ENCODE measurements around the gene ACSBG1.

Gene ACSBG1

GRCh38 chr15:78272316-78272715 is 38.0 kb upstream of the ACSBG1 start:
- no peak for DNase-seq (ENCODE audit: low read depth)
- no peak for TF ChIP-seq CTCF (IDR thresholded peaks at IDR 0.05; ENCODE audit: low read depth, low read length, missing control alignments)
- no peak overlapping the region for H3K4me3 ChIP-seq (ENCODE audit: low read depth, low read length)

GRCh38 chr15:78266806-78267205 is 32.4 kb upstream of the ACSBG1 start:
- no peak for DNase-seq (ENCODE audit: low read depth)
- H3K4me3 ChIP-seq (ENCODE audit: low read depth, low read length): no peak overlapping the region
- no peak for TF ChIP-seq CTCF (IDR thresholded peaks at IDR 0.05; ENCODE audit: low read depth, low read length, missing control alignments)

- no peak overlapping the region for H3K4me3 ChIP-seq (ENCODE audit: low read depth, low read length)
- no peak for TF ChIP-seq CTCF (IDR thresholded peaks at IDR 0.05; ENCODE audit: low read depth, low read length, missing control alignments)
- no peak for DNase-seq (ENCODE audit: low read depth)
Measured at GRCh38 chr15:78266229-78266628, 31.9 kb upstream of the ACSBG1 start.

- no peak overlapping the region for H3K4me3 ChIP-seq (ENCODE audit: low read depth, low read length)
- no peak for DNase-seq (ENCODE audit: low read depth)
- TF ChIP-seq CTCF (IDR thresholded peaks at IDR 0.05; ENCODE audit: low read depth, low read length, missing control alignments): no peak
Measured at GRCh38 chr15:78265752-78266224, 31.4 kb upstream of the ACSBG1 start.

GRCh38 chr15:78265137-78265460 is 30.7 kb upstream of the ACSBG1 start:
- peak overlapping the region; percentile 79 for H3K4me3 ChIP-seq (ENCODE audit: low read depth, low read length)
- DNase-seq (ENCODE audit: low read depth): no peak
- no peak for TF ChIP-seq CTCF (IDR thresholded peaks at IDR 0.05; ENCODE audit: low read depth, low read length, missing control alignments)

GRCh38 chr15:78264304-78265136 is 30.2 kb upstream of the ACSBG1 start, which contains the start of gene DNAJA4:
TSS of gene DNAJA4 (plus strand) at chr15:78264562. CDS start at chr15:78264764, 202 bp downstream.
- peak within 1 kb of the TSS; percentile 79 for H3K4me3 ChIP-seq (ENCODE audit: low read depth, low read length)
- TF ChIP-seq CTCF (IDR thresholded peaks at IDR 0.05; ENCODE audit: low read depth, low read length, missing control alignments): peak; percentile 34
- DNase-seq (ENCODE audit: low read depth): no peak

GRCh38 chr15:78263907-78264303 is 29.5 kb upstream of the ACSBG1 start:
- DNase-seq (ENCODE audit: low read depth): no peak
- TF ChIP-seq CTCF (IDR thresholded peaks at IDR 0.05; ENCODE audit: low read depth, low read length, missing control alignments): no peak
- H3K4me3 ChIP-seq (ENCODE audit: low read depth, low read length): peak overlapping the region; percentile 79

Data from GM12864 (cell line).